Activated CD4-positive, alpha-beta T cell treated with anti-CD3 and anti-CD28 coated beads, Interleukin-2, Interleukin-6, amounts not matched to agents 100 ng/mL and 50 ng/mL, durations not matched to agents 16 hours and 8 hours (primary cell): ENCODE results near the gene LRRC2.
A peak's percentile ranks its signal among the peaks of the same experiment; 100 is the strongest.
"Not testable (repeated sequence)": the region's sequence is repeated elsewhere in the genome, so short reads cannot be mapped to it uniquely, and the experiment has no call there.

ENCODE experiments used
- DNase-seq: peaks from one replicate; pipeline ENCODE4 v3.0.0-alpha.2; 2020

The LRRC2 gene

GRCh38 chr3:46522201-46522600, 43.9 kb downstream of the LRRC2 start:
- DNase-seq = not testable (repeated sequence)

GRCh38 chr3:46521096-46521495, 45.0 kb downstream of the LRRC2 start:
- no peak for DNase-seq

GRCh38 chr3:46520531-46520930, 45.6 kb downstream of the LRRC2 start:
- DNase-seq = no peak

GRCh38 chr3:46519952-46520351, 46.1 kb downstream of the LRRC2 start:
- DNase-seq = no peak

- no peak for DNase-seq
These were observed 48.3 kb downstream of the LRRC2 start for GRCh38 chr3:46517784-46518181.

GRCh38 chr3:46517016-46517783, 48.9 kb downstream of the LRRC2 start:
- DNase-seq = peak; percentile 50

- no peak for DNase-seq
These were observed 49.6 kb downstream of the LRRC2 start for GRCh38 chr3:46516521-46516920.

GRCh38 chr3:46512191-46512749, 53.8 kb downstream of the LRRC2 start:
- no peak for DNase-seq

- DNase-seq = no peak
These were observed 56.4 kb downstream of the LRRC2 start for GRCh38 chr3:46509661-46510187.

GRCh38 chr3:46508850-46509591, 57.1 kb downstream of the LRRC2 start:
- no peak for DNase-seq

GRCh38 chr3:46506526-46506925, 59.6 kb downstream of the LRRC2 start:
- DNase-seq = no peak

- no peak for DNase-seq
These were observed 60.1 kb downstream of the LRRC2 start for GRCh38 chr3:46505953-46506352.

GRCh38 chr3:46504789-46505188, 61.3 kb downstream of the LRRC2 start:
- peak; percentile 17 for DNase-seq

- no peak for DNase-seq
These were observed 62.8 kb downstream of the LRRC2 start for GRCh38 chr3:46503200-46503874.

GRCh38 chr3:46501702-46502101, 64.4 kb downstream of the LRRC2 start:
- DNase-seq = no peak

GRCh38 chr3:46500656-46501635, 65.2 kb downstream of the LRRC2 start:
- DNase-seq = no peak

GRCh38 chr3:46498916-46499519, 67.1 kb downstream of the LRRC2 start:
- DNase-seq = no peak

GRCh38 chr3:46497556-46498265, 68.4 kb downstream of the LRRC2 start, which contains the start of gene RTP3:
RTP3 (plus strand) TSS chr3:46497976; CDS start chr3:46498063, 87 bp downstream.
- DNase-seq = no peak

GRCh38 chr3:46496746-46497555, 69.2 kb downstream of the LRRC2 start:
- peak; percentile 42 for DNase-seq
